ENCODE results near the gene PRKACA.

GRCh38 chr19:14135355-14135754 lies 17.8 kb upstream of the PRKACA start:
- TF ChIP-seq FOXA1 (IDR thresholded peaks at IDR 0.05): no peak
- no peak for TF ChIP-seq PKNOX1 (IDR thresholded peaks at IDR 0.05)
- TF ChIP-seq SUZ12 (IDR thresholded peaks at IDR 0.05): no peak
- no peak for TF ChIP-seq TARDBP (IDR thresholded peaks at IDR 0.05)
